GM21515 (cell line): Measurements from ENCODE around the gene FCAMR.

Experiments
- ATAC-seq: cut with Tn5 transposase; IDR thresholded peaks from one replicate; pipeline ENCODE4 v1.9.1; 2021; ENCODE audit not compliant: unreplicated experiment

Gene FCAMR

GRCh38 chr1:206998816-206999215, 28.6 kb upstream of the FCAMR start:
- ATAC-seq: no peak

DNA sequence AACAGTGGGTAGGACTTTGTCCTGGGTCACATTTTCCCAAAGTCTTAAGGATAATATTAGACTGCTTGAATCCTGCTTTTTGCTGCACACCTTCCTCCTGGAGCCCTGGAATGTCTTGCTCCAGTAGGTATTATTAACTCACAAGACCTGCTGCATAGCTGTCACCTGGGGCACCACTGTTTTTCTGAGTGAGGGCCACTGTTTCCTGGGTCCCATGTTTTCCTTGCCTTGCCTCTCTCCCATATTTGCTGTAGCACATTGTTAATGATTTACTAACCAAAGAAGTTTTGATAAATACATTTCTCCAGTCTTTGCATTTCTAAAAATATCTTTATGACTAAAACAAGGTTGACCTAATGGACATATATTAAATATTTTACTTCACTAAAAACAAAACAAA, 22.5 kb upstream of the FCAMR start:
- ATAC-seq: no peak

DNA sequence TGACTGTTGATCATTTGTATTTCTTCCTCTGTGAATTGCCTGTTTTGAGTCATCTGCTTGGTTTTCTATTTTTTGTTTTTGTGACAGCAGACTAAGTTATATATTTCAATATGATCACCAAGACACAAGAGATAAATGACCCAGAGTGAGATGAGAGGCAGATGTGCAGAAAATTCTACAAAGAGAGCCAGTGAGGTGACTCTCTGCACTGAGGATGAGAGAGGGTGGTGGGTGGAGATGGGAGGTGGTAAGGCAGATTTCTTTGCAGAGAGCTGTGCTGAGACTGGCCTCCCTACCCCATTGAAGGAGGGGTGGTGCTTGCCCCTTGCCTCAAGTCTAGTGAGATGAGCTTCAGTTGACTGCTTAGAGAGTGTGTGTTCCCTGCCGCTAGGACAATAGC, 17.6 kb upstream of the FCAMR start:
- no peak for ATAC-seq

DNA sequence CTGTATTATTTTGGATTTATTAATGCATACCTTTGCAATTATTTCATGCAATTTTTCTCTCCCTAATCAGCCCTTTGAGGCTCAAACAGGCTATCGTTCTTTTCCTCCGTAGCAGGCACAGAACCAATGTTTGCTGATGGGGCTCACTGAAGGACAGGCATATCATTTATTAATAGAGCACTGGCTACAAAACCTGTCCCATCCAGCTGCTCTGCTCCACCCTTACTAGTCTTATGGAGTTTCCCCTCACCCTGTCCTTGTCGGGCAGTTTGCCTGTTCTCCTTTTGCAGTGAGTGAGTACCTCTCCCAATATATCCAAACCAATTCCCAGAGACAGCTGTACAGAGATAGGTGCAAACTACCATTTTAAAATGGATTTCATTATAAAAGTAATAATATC, 16.6 kb upstream of the FCAMR start:
- ATAC-seq: no peak

GRCh38 chr1:206986402-206986801, 16.1 kb upstream of the FCAMR start:
- no peak for ATAC-seq

GRCh38 chr1:206985162-206985749, 15.0 kb upstream of the FCAMR start:
- ATAC-seq: no peak

DNA sequence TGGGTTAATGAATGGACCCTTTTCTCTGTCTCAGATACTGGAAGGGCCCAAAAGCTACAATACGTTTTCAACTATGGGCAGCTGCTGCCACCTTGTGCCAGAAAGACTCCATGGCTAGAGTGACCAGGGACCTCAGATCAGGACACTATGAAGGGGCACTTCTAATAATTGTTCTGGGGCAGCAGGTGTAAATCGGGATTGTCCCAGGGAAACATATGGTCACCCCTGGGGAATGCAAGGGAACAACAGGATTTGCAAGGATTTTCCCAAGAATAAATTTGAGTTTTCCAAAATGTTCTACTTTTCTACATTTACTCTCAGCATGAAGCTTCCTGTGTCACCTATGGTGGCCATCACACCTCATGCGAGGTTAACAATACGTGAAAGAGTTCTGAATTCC, 12.0 kb upstream of the FCAMR start:
- ATAC-seq: no peak

DNA sequence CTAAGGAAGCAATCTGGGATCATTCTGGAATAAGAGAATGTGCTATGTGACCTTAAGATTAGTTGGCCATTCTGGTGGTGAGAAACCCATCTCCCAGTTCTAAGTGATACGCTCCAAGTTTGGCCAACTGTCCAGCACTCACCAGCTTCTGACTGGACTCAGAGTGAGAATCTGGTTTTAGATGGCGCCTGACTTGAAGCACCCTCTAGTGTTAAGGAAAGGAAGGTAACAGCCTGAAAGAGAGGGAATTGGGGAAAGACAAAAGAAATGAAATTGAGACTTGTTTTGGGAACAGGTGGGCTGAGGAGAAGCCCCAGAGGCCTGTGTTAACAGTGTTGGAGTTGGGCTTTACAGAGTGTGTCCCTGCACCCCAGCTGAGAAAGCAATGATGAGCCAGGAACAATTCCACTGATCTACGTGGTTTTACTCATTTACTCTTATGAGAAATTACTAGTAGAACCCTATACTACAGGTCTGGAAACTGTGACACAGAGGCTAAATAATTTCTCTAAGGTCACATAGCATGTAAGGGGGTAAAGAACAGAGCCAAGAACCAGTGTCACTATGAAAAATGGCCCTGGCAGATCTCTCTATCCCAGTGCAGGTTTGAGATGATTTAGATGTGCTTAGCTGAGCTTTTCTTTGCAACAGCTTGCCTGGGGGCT, 9.3 kb upstream of the FCAMR start:
- no peak for ATAC-seq

DNA sequence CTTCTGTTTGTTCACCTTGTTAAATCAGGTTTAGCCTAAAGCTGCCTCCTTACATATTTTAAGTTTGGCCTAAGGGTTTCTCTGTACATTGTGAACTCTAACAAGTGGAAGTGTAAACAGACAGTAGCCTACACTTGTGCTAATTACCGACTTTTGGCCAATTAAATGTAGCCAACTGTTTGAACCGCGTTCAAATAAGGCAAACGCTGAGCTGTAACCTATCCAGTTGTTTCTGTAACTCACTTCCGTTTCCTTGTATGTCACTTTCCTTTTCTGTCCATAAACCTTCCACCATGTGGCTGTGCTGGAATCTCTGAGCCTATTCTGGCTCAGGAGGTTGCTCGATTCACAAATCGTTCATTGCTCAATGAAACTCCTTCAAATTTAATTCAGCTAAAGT, 8.0 kb upstream of the FCAMR start:
- ATAC-seq: no peak

- no peak for ATAC-seq
These were observed 5.0 kb upstream of the FCAMR start for GRCh38 chr1:206975306-206975705.

GRCh38 chr1:206974140-206974539, 3.9 kb upstream of the FCAMR start:
- no peak for ATAC-seq

- ATAC-seq: no peak
These were observed 2.5 kb upstream of the FCAMR start for GRCh38 chr1:206972728-206973127.

GRCh38 chr1:206971029-206971655, 882 bp upstream of the FCAMR start:
- ATAC-seq: no peak

DNA sequence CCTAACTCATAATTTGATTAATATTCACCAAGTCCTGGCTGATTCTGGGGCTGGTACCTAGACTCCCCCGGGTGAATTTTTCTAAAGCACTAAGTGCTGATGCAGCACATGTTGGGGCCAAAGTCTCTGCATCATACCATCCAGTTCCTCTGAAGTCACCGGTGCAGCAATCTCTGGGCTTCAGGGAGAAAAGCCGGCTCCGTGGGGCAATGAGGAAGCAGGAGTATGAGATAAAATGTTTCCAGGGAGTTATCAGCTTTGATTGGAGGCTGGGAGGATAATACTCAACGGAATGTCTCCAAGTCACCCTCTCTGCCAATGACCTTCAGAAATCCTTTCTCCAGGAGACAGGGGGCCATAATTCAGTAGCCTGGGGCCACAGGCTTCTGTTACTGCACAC, 1.2 kb downstream of the FCAMR start:
- ATAC-seq: no peak

DNA sequence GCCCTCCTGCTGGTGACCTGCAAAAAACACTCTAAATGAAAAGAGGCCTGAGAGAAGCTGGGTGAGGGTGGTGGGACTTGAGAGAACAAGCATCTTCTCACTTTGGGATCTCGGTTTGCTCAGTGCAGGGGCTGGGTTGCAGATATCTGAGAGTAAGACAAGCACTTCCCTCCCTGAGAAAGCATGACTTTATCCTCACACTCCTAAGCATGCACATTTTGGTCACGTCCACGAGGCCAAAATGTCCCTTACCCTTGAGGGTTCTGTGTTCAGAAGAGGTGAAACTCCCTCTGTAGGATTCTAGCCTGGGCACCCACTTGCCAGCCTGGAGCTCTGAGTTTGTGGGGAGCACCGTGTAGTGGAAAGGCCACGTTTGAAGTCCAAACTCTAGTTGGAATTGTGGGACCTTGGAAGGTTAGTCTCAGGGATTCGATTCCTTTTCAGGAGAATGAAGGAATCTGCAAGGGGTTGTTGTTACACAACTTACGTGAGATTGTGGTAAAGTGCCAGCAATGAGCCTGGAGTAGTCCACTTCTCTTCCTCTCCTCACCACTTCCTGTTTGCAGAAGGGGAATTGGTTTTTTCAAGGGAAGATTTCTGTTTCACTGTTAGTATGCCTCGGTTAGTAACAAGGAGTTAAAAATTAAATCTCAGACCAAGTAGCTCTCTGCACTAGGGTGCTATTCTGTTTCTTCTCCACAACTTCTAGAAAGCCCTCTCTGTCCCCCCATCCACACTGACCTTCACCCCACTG, 3.0 kb downstream of the FCAMR start:
- ATAC-seq: peak; percentile 41

DNA sequence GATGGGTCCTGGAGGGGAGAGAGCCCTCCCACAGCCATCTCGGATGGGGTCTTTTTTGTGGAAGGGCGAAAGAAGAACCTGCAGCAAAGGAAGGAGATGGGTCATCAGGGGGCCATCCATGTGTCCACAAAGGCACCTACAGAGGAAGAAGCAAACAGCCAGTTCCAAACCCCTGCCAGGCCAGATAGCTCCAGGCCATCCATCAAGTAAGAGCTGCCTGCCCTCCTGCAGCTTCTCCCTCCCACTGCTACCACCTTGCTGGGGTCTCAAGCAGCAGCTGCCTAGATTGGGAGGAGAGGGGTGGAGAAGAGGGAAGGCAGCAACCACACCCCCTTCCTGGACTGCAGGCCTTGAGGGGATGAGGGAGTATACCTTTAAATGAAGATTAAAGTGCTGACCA, 4.5 kb downstream of the FCAMR start:
- ATAC-seq: no peak

- no peak for ATAC-seq
These were observed 6.5 kb downstream of the FCAMR start for GRCh38 chr1:206963740-206964139.

- no peak for ATAC-seq
These were observed 7.0 kb downstream of the FCAMR start for GRCh38 chr1:206963119-206963712.

GRCh38 chr1:206962272-206962671, 8.0 kb downstream of the FCAMR start:
- no peak for ATAC-seq

DNA sequence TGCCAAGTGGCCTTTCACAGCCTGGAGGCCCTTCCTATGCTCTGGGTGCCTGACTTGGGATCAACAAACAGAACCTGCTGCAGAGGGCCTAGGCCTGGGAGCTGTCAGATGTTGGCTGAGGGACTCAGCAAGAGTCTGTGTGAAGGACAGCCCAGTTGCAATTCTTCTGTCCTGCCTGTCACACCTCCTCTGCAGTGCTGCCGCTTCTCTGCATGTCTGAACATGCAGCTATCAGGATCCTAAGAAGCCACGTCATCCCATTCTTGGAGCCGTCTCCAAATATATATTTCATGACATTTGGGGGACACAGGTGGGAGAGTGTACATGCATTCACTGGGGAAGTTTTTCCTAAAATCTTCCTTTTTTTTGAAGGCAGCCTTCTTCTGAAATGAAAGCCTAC, 8.6 kb downstream of the FCAMR start:
- no peak for ATAC-seq

GRCh38 chr1:206960676-206961386, 9.4 kb downstream of the FCAMR start:
- ATAC-seq: no peak
